Measurements from ENCODE around the gene DNMT3A.

DNA sequence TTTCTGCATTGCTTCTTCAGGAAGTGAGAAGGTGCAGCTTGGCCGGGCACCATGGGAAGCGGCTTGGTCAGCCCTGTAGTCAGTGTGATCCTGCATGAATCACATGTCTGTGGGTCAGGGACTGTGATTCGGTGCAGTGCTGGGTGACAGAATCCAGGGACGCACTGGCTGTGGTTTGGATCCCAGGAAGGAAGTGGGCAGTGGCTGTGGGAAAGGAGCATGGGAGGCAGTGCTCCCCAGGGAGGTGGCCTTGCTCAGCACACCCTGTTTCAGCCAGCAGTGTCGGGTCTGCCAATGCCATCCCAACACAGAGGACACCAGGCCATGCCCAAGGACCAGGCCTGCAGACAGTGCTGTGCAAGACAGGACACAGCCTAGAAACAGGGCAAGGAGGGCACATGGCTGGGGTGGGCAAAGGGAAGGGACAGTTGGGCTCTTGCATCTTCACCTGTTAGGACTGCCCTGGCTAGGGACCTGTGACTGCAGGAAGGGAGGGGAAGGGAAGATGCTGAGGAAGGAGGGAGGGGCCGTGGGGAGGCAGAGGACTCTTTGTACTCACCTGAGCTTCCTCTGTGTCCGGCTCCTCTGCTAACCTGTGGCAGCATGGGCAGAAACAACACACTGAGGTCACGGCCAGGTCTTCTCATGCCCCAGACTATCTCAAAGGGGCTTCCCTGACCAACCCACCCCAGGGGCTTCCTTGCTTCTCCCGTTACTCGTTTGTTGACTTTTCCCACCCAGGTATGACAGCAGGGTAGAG lies 37.2 kb upstream of the DNMT3A start:
- TF ChIP-seq CTCF (conservative IDR thresholded peaks at IDR 0.05) (no peak), ZFX (IDR thresholded peaks at IDR 0.05) (no peak)

All from C4-2B (cell line).